Endometrial microvascular endothelial cells (primary cell): Measurements from ENCODE around the gene KCNJ10. TPM values are rescaled to one million over a fixed set of nuclear protein-coding genes. Genes with fewer than 3 reads are reported as not detected.

ENCODE experiments used
- in situ Hi-C: cut with HindIII; loops from 2 replicates; pipeline ENCODE4 v1.10.0; 2017; ENCODE audit warnings: low sequenced_read_pairs, low pct_unique_long_range_greater_than_20kb; ENCODE audit errors: inconsistent ontology term
- total RNA-seq: library from RNA; depleted of rRNA; stranded (reverse); fragments of >200 nt; gene quantifications from one replicate; pipeline ENCODE4 v1.2.3, GENCODE V29; 2015; ENCODE audit errors: inconsistent ontology term

KCNJ10 gene
- total RNA-seq, 1 donor from 2014 or later = not detected

DNA sequence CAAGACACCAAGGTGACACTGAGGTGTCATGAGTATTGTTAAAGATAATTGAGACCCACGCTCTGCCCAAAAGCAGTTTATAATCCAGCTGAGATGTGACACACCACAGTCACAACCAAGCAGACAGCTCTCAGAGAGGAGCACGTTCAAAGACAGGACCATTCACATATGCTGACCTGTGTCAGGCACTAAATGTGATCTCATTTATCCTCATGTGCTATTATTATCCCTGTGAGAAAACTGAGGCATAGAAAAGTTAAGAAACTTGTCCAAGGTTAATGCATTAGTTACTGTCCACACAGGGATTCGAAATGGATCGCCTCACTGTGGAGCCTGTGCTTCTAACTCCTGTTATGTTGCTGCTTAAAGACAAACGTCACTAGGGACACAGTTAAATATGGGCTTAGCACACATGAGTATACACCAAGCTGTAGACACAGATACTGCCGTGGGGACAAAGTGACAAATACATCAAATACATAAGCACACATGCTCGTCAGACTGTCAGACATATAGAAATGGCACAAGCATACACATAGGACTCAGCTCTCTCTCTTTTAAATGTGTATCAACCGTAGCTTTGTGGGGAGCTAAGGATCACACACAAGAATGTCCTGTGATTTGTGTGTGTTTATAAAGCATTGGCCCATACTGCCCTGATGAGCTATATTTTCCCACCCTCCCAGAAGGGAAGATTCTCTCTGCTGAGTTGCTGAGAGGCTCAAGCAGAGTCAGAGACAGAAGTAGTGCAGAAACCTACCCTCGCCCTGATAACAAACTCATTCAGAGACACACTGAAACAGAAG is 32.0 kb upstream of the KCNJ10 start:
- in situ Hi-C loops = loop anchor here (10.0 kb wide), 1 partner anchor 153 kb away; no protein-coding TSS in a partner anchor

DNA sequence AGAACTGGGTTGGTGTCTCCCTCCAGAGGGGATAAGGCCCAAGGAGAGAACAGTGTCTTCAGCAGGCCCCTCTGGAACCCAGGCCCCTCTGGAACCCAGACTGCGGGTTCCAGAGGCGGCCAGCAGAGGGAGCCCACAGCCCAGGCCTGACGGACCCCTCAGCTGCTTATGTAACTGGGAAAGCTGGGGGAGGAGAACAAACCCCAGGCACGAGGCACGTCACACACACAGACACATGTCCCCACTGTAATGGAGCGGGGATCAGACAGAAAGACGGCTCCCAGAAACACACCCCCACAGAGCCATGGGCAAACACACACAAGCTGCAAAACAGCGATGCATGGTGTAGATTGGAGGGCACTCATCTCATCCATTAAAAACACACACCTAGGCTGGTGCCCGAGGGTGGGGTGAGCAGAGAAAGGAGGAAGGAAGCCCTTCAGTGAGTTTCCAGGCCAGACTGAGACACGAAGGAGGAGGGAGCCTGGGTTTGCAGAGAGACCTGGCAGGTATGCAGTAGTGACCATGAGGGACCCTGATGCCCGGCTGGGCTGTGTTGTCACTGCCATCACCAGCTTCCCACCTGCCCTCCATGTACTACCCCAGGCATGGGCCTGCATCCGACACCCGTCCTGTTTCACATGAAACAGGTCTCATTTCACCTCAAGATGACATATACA is 31.2 kb upstream of the KCNJ10 start:
- in situ Hi-C loops = loop anchor here (10.0 kb wide), 1 partner anchor 154 kb away; no protein-coding TSS in a partner anchor

DNA sequence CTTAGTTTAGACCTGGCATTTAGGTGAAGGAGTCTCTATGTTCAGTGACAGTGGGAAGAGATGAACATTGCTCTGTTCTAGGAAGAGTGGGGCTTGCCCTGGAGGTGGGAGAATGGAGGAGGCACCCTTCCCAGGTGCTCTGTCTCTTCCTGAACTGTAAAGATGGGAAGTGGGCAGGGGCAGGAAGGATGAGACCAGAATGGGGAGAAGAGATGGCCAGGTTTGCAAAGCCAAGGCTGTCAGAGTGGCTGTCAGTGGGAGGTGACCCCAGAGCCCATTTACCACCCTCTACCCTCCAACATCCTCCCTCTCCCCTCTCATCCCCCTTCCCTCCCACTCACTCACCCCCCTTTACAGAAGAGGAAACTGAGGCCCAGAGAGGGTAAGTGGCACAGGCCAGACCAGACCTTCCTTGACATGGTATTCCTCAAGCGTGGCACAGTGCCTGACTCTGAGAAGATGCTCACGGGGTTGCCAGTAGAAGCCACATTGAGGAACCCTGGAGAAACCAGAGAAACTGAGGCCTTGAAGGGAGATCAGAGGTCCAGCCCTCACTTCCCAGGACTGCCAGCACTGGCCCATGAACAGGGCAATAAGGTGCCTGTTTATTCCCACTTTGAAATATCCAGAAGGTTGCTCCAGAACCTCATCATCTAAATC is 29.9 kb upstream of the KCNJ10 start:
- in situ Hi-C loops = loop anchor here (10.0 kb wide), 1 partner anchor 155 kb away; no protein-coding TSS in a partner anchor

DNA sequence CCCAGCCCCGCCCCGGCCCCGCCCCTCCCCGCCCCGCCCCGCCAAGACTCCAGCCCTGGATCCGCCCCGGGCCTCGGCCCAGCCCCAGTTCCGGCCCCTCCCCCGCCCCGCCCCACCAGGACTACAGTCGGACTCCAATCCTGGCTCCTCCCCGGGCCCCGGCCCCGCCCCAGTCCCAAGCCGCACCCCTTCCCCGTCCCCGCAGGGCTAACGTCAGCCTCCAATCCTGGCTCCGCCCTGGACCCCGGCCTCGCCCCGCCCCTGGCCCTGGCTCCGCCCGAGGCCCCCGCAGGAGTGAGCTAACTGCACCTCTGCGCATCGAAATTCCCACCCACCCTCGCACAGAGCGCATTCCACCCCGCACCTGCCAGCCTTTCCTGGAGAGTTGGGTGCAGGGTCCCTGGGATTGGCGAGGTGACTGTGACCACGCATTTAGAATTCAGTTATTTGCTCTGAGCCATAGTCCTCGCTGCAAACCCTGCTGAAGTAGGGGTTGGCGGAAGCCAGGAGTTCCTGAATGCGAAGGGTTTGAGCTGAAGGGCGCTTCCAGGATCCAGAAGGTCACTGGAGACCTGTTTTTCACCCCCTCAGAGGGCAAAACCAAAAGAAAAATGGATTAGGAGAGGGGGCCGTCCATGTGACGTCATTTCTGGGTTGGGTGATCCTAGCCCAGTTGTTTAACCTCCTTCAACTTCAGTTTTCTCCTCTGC is 29.0 kb upstream of the KCNJ10 start:
- in situ Hi-C loops = no loop called here

DNA sequence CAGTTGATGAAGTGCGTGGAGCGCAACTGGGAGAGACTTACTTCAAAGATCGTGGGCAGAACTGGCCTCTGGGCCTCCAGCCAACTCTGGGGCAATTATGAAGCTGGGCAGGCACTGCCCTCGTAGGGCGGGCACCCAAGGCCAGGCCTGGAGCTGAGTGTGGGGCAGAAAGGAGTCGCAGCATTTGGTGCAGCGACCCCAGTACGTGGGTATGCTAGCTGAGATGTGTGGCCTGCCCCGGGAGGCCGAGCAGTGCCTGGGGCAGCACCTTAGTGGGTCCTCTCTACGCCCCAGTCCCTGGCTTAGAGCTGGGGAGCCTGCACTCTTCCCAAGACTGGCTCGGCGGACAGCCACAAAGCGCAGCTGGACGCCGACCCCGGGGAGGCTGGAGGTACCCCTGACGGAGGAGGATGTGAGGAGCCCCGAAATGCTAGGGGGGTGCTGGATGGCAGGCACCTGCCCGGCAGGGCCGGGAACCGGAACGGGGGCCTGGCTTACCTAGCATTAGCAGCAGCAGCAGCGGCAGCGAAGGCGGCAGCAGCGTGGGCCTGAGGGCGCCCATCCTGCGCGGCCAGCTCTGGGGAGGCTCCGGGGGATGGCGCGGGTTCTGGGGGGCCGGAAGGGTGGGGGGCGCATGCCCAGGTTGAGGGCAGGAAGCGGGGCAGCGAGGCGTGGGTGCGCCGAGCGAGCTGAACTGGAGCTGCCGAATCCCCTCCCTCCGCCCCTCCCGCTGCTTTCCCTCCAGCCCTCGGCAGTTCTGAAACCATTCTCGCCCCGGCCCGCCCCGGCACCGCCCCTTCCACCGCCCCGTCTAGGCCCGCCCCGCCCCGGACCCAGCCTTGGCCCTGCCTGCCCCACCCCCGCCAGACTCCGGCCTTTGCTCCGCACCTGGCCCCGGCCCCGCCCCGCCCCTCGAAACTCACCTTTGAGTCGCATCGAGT is 28.2 kb upstream of the KCNJ10 start, which contains the start of gene IGSF8:
IGSF8 (minus strand) TSS at position 709 of the 941 bp plus-strand sequence; CDS start at position 562, 147 bp downstream.
- in situ Hi-C loops = no loop called here

DNA sequence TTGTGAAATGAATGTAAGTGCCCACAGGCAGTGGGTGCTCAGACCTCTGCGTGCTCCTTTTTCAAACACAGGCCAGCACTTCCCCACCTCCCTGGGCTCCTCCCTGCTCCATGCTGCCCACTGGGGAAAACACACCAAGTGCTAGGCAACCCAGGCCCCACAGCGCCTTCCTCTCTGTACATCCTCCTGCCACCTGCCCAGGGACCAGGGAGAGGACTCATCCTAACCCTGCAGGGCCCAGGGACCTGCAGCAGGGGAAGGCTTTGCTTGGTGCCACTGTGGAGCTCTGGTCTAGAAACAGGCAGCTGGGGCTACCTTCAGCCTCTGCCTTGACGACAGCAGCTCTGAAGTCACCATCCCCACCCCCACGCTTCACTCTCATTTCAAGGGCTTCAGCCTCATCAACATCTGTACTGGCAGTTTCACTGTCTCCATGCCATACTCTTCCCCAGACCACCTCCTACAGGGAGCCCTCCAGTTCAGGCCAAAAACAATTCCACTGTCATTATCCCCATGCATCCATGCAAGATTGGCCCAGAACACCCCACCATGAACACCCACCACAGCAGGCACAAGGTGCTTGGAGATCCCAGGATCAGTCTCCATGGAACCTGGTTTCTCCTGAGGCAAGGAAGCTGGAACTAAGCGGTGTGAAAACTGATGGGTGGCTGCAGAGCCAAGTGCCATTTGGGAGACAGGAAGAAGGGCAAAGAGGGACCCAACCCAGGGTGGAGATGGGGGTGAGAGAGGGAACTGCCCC is 27.4 kb upstream of the KCNJ10 start:
- in situ Hi-C loops = no loop called here

DNA sequence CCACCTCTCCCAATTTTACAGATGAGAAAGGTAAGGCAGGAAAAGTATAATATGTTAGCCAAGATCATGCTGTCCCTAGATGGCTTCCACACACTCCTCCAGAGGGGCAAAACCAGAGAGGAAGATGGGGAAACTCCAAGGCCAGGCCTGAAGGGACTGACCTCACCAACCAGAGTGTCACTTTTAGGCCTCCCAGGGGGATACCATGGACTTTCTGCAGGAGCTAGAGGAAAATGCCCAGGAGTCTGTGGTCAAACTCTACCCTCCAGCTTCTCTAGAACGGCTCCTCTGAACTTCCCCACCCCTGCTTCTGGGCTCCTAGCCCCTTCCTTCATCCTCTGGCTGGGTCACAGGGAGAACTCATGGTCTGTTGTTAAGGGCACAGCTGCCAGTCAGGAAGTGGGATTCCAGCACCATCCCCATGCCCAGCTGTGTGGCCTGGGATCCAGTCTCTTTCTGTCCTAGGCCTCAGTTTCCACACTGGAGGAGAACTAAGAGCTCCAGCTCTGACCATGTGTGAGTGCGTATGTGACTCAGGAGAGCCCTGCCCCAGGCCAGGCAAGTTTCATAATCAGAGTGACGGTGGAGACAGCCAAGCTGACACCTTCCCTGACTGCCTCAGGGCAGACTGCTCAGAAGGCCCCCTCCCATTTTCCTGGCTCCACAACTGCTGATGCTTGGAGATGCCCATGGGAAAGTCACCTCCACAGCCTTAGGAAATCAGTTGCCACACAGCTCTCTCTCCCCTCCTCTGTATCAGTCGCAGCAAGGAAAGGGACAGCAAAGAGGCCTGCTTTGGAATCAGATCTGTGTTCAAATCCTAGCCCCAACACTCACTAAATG is 26.5 kb upstream of the KCNJ10 start:
- in situ Hi-C loops = no loop called here

DNA sequence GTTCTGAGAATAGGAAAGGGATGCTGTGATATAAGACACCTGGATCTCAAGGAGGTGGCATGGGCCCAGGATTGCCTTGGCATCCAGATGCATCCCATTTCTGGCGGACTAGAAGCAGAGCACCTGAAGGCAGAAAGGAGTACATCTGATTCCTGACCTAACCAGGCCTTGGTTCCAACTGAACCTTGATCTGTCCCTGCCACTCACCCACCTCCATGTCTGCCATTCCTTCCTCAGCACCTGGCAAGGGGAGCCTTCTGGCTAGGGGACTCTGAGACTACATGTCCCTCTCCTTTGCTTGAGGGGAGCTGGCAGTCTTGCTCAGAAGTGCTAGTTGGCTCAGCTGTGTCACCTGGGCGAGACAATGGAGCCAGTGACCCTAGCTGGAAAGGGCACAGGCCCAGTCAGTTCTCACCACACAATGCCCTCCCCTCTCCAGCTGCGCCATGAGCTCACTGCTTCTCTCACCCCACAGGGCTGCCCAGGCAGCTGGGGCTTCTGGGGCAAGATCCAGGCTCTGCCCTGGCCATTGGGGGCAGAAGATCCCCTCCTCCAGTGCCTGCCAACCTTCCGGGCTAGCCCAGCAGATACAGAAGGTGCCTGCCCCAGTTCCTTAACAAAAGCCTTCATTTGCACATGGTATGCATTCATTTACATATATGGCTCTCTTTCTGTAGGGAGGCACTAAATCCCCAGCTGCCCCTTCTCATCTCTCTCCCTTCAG is 25.6 kb upstream of the KCNJ10 start:
- in situ Hi-C loops = no loop called here

DNA sequence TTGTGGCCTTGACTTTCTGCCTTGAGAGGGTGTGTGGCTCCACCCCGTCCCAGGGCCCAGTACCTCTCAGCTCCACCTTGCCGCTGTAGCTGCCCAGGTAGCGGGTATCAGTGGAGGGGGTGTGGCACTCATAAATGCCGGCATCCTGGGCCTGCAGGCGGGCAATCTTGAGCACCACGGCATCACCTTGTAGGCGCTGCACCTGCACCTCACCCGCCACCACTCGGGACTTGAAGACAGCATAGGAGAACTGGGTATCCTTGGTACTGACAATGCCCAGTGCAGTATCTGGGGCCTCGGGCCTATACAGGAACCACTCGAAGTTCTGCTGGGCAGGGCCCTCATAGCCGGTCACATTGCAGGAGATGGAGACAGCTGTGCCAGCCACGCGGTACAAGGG is 24.8 kb upstream of the KCNJ10 start:
- in situ Hi-C loops = no loop called here

DNA sequence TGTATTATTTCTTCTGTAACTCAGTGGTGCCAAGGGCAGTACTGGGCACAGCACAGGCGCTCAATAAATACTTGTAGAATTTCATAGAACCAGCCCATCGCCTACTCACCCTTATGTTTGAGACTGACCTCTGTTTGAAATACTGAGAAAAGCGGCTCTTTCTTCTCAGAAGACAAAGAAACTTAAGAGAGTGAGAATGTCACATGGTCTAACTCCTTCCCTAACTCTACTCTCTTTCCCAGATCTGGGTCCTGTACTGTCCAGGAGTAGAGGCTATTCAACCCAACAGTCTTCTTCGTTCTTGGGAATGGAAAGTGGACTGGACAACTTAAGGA is 24.3 kb upstream of the KCNJ10 start:
- in situ Hi-C loops = no loop called here

DNA sequence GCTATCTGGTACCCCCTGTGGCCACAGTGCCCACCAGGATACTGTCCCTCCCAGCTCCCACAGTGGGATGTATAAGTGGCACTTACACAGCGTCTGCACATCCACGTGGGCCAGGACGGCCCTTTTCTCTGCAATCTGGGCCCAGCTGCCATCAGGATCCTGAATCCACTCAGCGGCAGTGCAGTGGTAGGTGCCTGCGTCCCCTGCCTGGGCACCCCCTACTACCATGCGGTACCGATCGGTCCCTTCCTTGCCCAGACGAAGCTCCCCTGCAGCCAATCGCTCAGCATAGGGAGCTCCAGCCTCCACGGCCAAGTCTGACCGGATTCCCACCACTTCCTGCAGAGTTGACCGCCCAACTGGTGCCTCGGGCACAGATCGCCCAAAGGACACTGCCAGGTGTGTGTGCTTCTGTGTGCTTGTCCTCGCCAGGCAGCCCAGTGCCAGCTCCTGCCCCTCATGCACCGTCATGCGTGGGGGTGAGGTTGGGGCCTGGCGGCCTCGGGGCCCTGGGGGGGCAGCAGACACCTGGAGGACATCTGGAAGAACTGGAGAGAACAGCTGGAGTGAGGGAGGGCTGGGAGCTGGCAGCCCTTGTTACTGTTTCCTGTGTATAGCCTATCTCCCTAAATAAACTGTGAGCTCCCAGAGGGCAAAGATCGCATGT is 23.8 kb upstream of the KCNJ10 start:
- in situ Hi-C loops = no loop called here

DNA sequence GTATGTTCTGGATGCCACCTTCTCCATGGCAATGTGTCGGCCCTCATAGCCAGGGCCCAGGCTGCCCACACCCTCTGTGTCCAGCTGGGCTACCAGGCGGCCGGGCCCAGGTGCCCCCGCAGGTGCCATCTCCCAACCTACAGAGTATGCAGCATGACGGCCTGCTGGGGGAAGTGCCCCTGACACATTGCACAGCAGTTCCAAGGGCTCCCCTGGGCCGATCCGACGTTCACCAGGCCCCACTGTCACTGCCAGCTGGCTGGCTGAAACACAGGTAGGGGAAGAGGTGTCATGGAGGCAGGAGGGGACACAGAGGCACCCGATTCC is 23.1 kb upstream of the KCNJ10 start:
- in situ Hi-C loops = no loop called here

DNA sequence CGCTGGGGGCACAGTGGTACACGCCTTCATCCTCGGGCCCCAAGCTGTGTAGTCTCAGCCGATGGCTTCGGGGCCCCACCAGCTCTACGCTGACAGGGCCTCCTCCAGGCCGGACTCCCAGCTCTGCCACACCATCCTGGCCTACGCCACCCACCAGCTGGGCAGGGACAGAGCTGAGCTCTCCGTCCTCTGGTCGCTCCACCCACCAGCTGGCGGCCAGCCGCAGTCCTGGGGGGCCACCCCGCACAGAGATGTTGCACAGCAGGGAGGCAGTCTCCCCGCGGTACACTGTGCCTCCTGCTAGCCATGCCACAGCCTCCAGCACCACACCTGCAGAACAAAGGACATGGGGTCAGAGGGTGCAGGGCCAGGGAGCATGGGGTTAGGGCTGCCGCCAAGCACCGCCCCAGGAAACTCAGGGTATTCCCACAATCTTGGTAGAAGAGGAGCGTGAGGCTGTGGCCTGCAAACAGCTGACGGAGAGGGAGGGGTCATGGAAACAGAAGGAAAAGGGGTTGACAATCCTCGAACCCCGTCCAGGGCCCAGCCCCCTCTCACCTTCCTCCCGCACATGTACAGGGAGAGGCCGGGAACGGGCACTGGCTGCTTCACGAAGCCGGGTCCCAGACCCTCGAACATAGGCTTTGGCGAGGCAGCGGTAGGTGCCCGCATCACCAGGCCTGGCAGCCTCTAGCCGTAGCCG is 22.6 kb upstream of the KCNJ10 start:
- in situ Hi-C loops = no loop called here

DNA sequence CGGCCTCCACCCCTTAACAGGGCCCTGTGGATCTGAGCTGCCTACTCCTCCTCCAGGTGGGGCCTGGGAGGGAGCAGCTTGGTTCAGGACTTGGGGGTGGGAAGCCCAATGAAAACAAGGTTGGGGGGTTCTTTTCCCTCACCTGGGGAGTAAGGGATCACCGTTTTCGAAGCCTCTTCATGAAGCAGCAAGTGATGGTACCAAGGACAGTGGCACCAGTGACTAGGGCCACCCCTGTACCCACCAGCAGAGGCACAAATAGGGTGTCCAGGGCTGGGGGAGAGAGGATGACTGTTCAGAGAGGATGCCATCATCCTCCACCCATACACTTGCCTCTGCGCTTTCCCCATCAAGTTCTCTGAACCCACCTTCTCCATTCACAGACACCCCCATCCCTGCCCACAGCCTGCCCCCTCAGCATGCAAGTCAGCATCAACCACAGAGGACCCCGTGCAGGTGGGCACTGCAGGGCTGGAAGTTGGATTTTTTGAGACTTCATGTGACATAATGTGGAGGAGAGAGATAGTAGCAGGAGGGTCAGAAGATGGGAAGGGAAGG is 21.8 kb upstream of the KCNJ10 start:
- in situ Hi-C loops = no loop called here

DNA sequence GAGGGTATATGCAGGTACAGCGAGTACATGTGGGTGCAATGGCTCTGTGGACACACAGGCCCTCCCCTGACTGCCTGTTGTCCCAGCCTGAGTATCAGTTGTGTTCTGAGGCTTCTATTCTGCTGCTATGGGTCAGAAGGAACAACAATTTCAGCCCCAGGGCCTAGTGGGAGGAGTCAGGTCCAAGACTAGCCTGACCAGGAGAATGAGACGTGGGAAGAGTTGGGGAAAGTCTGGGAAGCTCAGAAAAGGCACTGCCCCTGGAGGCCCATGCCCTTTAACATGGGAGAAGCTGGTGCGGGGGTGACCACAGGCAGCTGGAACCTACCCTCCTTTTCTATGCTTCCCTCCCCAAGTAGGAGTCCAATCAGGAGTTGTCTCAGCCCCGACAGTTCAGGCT is 20.8 kb upstream of the KCNJ10 start:
- in situ Hi-C loops = no loop called here
